ENCODE results near the gene RAMP2.
"Not testable (repeated sequence)": the region's sequence is repeated elsewhere in the genome, so short reads cannot be mapped to it uniquely, and the experiment has no call there.

Gene RAMP2

DNA sequence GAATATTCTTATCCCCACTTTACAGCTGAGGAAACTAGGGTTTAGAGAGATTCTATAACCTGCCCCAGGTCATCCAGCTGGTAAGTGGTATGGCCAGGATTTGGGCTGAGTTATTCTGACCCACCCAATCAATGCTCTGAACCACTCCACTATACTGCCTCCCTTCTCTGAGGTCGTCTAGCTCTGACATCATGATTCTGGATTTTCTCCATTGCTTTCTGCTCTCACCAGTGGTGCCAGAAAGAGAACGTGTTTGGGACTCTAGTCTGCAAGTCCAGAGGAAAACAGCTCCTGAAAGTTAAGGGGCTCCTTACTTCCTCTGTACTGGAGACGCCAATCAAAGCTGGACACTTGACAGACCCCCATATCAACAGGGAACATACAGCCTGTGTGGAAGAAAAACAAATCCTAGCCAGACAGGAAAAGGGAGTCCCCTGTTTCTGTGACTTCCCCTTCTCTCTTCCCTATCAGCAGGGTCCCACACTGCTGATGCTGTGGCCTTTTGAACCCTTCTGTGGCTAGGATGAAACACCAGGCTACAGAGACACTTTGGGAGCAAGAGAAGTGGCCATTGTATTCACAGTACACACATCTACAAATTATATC, 10.2 kb upstream of the RAMP2 start:
- no peaks in the 10 kb centered on the region for H3K36me3 ChIP-seq (ENCODE audit: insufficient read depth, low read length)
- H3K9me3 ChIP-seq (ENCODE audit: low read length): no peaks in the 10 kb centered on the region
- H3K27me3 ChIP-seq (ENCODE audit: insufficient read depth, low read length): no peaks in the 10 kb centered on the region
- peaks cover 6% of the 10 kb centered on the region for H3K4me1 ChIP-seq (ENCODE audit: insufficient read depth, low read length)
- H2AFZ ChIP-seq (ENCODE audit: low read depth, low read length): no peak overlapping the region
- H3K4me3 ChIP-seq (ENCODE audit: low read length): no peak overlapping the region

DNA sequence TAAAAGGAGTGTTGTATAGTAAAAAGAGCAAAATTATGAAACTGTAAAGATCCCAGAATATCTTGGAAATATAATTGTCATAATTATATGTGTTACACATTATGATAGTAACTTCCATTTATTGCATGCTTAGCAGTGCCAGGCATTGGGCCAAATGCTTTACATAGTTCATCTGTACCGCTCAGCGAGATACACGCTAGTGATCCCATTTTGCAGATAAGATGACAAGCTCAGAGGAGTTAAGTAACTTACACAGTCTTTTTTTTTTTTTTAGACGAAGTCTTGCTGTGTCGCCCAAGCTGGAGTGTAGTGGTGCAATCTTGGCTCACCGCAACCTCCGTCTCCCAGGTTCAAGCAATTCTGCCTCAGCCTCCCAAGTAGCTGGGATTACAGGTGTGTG, 9.4 kb upstream of the RAMP2 start:
- Histone ChIP-seq H3K4me1 (ENCODE audit: insufficient read depth, low read length) (peaks cover 6% of the 10 kb centered on the region), H3K4me3 (ENCODE audit: low read length) (no peak overlapping the region), H3K9me3 (ENCODE audit: low read length) (no peaks in the 10 kb centered on the region), H3K36me3 (ENCODE audit: insufficient read depth, low read length) (no peaks in the 10 kb centered on the region), H2AFZ (ENCODE audit: low read depth, low read length) (no peak overlapping the region), H3K27me3 (ENCODE audit: insufficient read depth, low read length) (no peaks in the 10 kb centered on the region)

DNA sequence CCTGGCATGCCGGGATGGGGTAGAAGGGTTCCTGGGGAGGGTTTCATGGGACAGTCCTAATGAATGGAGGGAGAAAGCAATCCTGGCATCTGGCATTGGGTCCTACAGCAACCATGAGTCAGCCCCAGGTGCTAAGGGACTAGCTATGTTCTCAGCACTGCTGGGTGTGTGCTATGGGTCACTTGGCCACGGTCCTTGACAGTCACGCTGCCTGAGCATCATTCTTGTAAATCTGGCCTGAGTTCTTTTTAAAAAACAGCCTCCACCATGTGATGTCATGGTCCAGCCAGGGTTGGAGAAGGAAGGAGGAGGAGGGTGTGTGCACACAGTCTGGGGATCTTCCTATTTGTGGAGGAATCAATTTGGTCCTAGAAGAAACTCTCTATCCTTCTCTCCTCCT, 6.2 kb upstream of the RAMP2 start:
- H2AFZ ChIP-seq (ENCODE audit: low read depth, low read length): no peak overlapping the region
- no peaks in the 10 kb centered on the region for H3K4me1 ChIP-seq (ENCODE audit: insufficient read depth, low read length)
- no peaks in the 10 kb centered on the region for H3K36me3 ChIP-seq (ENCODE audit: insufficient read depth, low read length)

DNA sequence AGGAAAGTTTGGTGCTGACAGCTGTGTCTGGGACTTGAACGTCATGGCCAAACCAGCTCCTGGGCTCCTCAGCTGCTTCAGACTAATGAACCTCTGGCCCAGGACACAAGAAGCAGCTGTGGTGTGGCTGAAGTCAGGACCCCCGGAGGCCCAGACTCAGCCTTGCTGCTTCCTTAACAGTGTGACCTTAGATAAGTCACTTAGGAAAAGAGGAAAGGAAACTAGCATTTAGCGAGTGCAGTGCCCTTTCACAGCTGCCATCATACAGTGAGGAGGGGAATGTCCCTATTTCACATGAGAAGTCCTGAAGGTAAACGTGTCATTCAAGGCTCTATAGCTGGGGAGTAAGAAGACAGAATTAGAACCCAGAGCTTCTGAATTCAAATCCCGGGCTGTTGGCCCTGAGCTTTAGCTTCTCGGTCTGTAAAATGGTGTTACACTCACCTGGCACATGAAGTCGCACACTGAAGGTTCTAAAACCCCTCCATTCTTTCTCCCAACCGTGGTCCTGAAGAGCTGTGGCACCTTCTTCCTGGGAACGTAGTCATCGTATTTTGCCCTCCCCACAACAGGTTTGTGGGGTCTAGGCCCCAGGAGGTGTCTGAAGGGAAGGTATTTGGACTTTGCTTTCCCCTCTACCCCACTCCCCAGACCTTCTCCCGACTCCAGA, 910 bp upstream of the RAMP2 start:
- Histone ChIP-seq H3K27me3 (ENCODE audit: insufficient read depth, low read length) (peaks cover 18% of the 10 kb centered on the region), H3K9me3 (ENCODE audit: low read length) (no peaks in the 10 kb centered on the region), H2AFZ (ENCODE audit: low read depth, low read length) (peak overlapping the region; percentile 75), H3K4me1 (ENCODE audit: insufficient read depth, low read length) (peaks cover 7% of the 10 kb centered on the region), H3K4me3 (ENCODE audit: low read length) (peak overlapping the region; percentile 33), H3K36me3 (ENCODE audit: insufficient read depth, low read length) (no peaks in the 10 kb centered on the region)

More for the DNA sequence above, 6.2 kb upstream of the RAMP2 start:
- Histone ChIP-seq H3K4me3 (ENCODE audit: low read length) (no peak overlapping the region), H3K9me3 (ENCODE audit: low read length) (no peaks in the 10 kb centered on the region), H3K27me3 (ENCODE audit: insufficient read depth, low read length) (peaks cover 5% of the 10 kb centered on the region)

DNA sequence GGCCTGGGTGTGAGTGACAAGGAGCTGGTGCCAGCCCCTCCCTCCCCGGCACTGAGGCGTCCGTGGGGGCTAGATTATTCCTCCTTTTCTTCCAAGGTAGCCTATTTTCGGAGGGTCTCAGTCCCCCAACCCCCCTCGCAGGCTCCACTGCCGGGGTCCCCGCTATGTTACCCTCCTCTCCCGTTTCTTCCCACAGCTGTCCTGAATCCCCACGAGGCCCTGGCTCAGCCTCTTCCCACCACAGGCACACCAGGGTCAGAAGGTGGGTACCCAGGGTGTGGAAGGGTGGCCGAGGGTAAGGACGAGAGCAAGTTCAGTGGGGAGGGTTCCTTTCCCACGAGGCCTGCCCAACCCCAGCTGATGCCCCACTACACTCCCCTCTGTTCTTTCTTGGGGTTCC, 611 bp downstream of the RAMP2 start:
- peaks cover 18% of the 10 kb centered on the region for H3K27me3 ChIP-seq (ENCODE audit: insufficient read depth, low read length)
- H2AFZ ChIP-seq (ENCODE audit: low read depth, low read length): peak overlapping the region; percentile 75
- peak overlapping the region; percentile 33 for H3K4me3 ChIP-seq (ENCODE audit: low read length)
- H3K9me3 ChIP-seq (ENCODE audit: low read length): no peaks in the 10 kb centered on the region
- H3K36me3 ChIP-seq (ENCODE audit: insufficient read depth, low read length): no peaks in the 10 kb centered on the region
- peaks cover 7% of the 10 kb centered on the region for H3K4me1 ChIP-seq (ENCODE audit: insufficient read depth, low read length)

DNA sequence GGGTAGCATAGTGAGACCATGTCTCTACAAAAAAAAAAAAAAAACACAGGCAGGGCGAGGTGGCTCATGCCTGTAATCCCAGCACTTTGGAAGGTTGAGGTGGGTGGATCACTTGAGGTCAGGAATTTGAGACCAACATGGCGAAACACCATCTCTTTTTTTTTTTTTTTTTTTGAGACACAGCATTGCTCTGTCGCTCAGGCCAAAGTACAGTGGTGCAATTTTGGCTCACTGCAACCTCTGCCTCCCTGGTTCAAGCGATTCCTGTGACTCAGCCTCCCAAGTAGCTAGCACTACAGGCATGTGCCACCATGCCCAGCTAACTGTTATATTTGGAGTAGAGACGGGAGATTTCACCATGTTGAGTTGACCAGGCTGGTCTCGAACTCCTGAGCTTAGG, 5.1 kb downstream of the RAMP2 start:
- no peaks in the 10 kb centered on the region for H3K36me3 ChIP-seq (ENCODE audit: insufficient read depth, low read length)
- H2AFZ ChIP-seq (ENCODE audit: low read depth, low read length): no peak overlapping the region
- H3K4me1 ChIP-seq (ENCODE audit: insufficient read depth, low read length): peaks cover 7% of the 10 kb centered on the region
- no peaks in the 10 kb centered on the region for H3K9me3 ChIP-seq (ENCODE audit: low read length)
- H3K27me3 ChIP-seq (ENCODE audit: insufficient read depth, low read length): peaks cover 5% of the 10 kb centered on the region
- no peak overlapping the region for H3K4me3 ChIP-seq (ENCODE audit: low read length)

DNA sequence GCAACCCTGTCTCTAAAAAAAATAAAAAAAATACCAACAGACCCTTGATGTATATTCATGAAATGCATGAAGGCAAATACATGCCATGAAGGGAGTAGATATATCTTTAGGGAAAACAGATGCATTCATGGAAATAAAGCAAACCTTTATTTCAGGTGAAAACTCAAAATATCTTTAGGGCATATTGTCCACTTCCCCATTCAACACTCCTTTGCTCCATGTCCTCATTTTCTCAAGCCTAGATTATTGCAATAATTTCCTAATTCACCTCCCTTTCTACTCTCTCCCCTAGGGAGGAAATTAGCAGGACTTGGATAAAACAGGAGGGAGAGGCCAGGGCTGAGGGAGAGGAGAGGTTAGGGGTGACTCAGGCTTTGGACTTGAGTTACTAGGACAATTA, 6.5 kb downstream of the RAMP2 start:
- H3K4me3 ChIP-seq (ENCODE audit: low read length): no peak overlapping the region
- no peak overlapping the region for H2AFZ ChIP-seq (ENCODE audit: low read depth, low read length)
- no peaks in the 10 kb centered on the region for H3K36me3 ChIP-seq (ENCODE audit: insufficient read depth, low read length)
- H3K27me3 ChIP-seq (ENCODE audit: insufficient read depth, low read length): no peaks in the 10 kb centered on the region
- no peaks in the 10 kb centered on the region for H3K9me3 ChIP-seq (ENCODE audit: low read length)
- peaks cover 9% of the 10 kb centered on the region for H3K4me1 ChIP-seq (ENCODE audit: insufficient read depth, low read length)

DNA sequence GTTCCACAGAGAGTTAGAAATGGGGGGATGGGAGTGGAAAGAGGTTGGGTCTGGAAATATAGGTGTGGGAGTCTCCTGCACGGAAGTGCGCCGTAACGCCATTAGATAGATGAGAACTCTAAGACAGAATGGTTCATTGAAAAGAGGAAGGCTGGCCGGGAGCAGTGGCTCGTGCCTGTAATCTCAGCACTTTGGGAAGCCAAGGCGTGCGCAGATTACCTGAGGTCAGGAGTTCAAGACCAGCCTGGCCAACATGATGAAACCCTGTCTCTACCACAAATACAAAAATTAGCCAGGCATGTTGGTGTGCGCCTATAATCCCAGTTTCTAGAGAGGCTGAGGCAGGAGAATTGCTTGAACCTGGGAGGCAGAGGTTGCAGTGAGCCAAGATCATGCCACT, 7.0 kb downstream of the RAMP2 start:
- not testable (repeated sequence) for H3K36me3 ChIP-seq (ENCODE audit: insufficient read depth, low read length); H3K27me3 ChIP-seq (ENCODE audit: insufficient read depth, low read length); H3K9me3 ChIP-seq (ENCODE audit: low read length); H3K4me1 ChIP-seq (ENCODE audit: insufficient read depth, low read length); H2AFZ ChIP-seq (ENCODE audit: low read depth, low read length); H3K4me3 ChIP-seq (ENCODE audit: low read length)

DNA sequence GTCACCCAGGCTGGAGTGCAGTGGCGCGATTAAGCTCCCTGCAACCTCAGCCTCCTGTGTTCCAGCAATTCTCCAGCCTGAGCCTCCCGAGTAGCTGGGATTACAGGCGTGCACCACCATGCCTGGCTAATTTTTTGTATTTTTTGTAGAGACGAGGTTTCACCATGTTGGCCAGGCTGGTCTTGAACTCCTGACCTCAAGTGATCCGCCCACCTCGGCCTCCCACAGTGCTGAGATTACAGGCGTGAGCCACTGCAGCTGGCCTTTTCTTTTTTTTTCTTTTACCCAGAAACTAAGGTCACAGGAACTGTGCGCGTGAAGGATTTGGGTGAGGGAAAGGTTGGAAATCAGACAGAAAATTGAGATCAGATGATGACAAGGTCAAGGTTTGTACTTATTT, 8.9 kb downstream of the RAMP2 start:
- H3K36me3 ChIP-seq (ENCODE audit: insufficient read depth, low read length); H3K27me3 ChIP-seq (ENCODE audit: insufficient read depth, low read length); H3K9me3 ChIP-seq (ENCODE audit: low read length); H3K4me3 ChIP-seq (ENCODE audit: low read length); H2AFZ ChIP-seq (ENCODE audit: low read depth, low read length): not testable (repeated sequence)
- H3K4me1 ChIP-seq (ENCODE audit: insufficient read depth, low read length): peaks cover 13% of the 10 kb centered on the region

DNA sequence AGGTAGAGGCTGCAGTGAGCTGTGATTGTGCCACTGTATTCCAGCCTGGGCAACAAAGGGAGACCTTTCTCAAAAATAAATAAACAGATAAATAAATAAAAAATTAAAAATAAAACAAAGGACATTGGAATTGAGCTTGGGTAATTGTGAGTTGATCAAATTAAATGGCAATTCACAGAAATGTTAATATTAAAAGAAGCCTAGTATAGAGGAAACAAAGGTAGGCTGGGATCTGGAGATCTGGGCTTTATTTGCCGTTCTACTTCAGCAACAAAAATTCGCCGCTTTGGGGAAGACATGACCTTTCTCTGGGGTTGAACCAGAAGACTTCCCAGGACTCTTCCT, 11.9 kb downstream of the RAMP2 start:
- Histone ChIP-seq H3K4me1 (ENCODE audit: insufficient read depth, low read length) (peaks cover 13% of the 10 kb centered on the region), H2AFZ (ENCODE audit: low read depth, low read length) (peak overlapping the region; percentile 50), H3K4me3 (ENCODE audit: low read length) (peak overlapping the region; percentile 82), H3K27me3 (ENCODE audit: insufficient read depth, low read length) (no peaks in the 10 kb centered on the region), H3K36me3 (ENCODE audit: insufficient read depth, low read length) (peaks cover 18% of the 10 kb centered on the region), H3K9me3 (ENCODE audit: low read length) (no peaks in the 10 kb centered on the region)

DNA sequence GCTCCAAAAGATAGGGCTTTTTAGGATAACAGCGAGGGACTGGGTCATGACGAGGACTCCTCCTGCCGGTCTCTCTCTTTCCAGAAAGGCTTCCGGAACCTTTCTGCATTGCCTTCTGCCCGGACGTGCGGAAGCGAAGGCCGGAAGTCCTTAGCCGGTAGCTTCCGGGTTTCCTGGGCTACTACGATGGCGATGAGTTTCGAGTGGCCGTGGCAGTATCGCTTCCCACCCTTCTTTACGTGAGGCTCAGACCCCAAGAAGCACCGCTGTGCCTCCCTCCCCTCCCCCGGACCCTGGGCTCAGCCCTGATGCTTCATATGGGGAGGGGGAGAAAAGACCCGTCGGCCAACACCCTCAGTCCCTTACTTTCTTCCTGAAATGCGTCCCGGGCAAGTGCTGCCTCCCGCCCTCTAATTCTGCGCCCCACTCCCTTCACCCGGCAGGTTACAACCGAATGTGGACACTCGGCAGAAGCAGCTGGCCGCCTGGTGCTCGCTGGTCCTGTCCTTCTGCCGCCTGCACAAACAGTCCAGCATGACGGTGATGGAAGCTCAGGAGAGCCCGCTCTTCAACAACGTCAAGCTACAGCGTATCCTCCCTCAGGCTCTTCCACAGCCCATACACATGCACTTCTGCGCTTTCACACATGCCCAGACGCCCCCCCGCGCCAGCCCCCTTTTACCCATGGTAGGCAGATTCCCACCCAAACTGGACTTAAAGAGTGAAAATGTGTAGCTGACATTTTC, 12.4 kb downstream of the RAMP2 start, which contains the start of gene VPS25:
Gene VPS25 (plus strand): TSS at position 160 of the 746 bp plus-strand sequence. CDS start 27 bp downstream, at position 187.
- Histone ChIP-seq H2AFZ (ENCODE audit: low read depth, low read length) (peak within 1 kb of the TSS; percentile 50), H3K4me3 (ENCODE audit: low read length) (peak within 1 kb of the TSS; percentile 82), H3K4me1 (ENCODE audit: insufficient read depth, low read length) (peaks cover 13% of the 10 kb centered on the region), H3K36me3 (ENCODE audit: insufficient read depth, low read length) (peaks cover 22% of the 10 kb centered on the region), H3K27me3 (ENCODE audit: insufficient read depth, low read length) (no peaks in the 10 kb centered on the region), H3K9me3 (ENCODE audit: low read length) (no peaks in the 10 kb centered on the region)

DNA sequence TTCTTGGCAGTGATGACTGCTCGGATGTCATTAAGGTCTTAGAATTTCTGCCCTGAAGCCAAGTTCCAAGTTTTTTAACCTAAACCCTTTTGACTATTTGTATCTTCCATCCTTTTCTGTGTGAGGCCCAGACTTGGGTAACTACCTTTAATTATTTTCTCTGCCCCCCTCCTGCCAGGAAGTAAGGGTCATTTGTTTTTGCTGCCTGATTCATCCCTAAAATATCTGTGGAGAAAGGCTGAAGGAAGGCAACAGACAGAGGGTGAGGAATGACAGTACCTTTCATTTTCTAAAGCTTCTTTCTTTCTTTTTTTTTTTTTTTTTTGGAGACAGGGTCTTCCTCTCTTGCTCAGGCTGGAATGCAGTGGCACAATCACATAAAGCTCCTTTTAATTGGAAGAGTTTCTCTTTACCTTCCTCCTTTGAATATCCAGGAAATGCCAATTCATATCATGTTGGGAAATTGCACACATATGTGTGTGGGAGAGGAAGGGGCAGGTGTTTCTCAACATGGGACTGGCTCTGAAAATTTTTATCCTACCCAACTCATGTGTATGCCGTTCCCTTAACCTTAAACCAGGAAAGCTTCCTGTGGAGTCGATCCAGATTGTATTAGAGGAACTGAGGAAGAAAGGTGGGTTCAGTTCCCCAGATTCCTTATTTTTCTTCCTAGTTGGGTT, 13.2 kb downstream of the RAMP2 start:
- H2AFZ ChIP-seq (ENCODE audit: low read depth, low read length): no peak overlapping the region
- peaks cover 29% of the 10 kb centered on the region for H3K36me3 ChIP-seq (ENCODE audit: insufficient read depth, low read length)
- H3K9me3 ChIP-seq (ENCODE audit: low read length): no peaks in the 10 kb centered on the region

DNA sequence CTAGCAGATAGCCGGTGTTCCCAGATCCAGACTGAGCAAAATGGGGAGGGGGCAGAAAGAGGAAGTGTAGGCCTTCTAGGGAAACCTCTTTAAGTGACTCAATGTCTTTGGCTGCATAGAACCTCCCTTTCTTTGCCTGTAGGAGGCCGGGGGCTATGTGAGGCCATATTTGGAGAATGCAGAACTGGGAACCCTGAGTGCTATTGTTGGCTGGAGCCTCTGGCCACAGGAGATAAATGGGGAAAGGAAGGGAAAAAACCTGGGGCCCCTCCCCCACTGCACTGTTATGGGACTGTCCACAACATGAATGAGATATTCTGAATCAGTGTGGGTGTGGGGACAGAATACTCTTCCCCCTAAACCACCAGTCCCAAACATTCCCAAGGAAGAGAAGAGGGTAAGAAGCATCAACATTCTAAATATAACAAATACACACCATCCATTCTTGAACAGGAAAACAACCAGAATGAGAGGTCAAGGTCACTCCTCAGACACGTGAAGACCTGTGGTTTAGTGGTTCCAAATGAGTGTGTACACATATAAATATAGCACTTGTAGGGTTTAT, 14.6 kb downstream of the RAMP2 start:
- Histone ChIP-seq H3K36me3 (ENCODE audit: insufficient read depth, low read length) (peaks cover 33% of the 10 kb centered on the region), H3K9me3 (ENCODE audit: low read length) (no peaks in the 10 kb centered on the region), H3K4me1 (ENCODE audit: insufficient read depth, low read length) (peaks cover 13% of the 10 kb centered on the region), H2AFZ (ENCODE audit: low read depth, low read length) (no peak overlapping the region), H3K27me3 (ENCODE audit: insufficient read depth, low read length) (no peaks in the 10 kb centered on the region), H3K4me3 (ENCODE audit: low read length) (no peak overlapping the region)

More for the DNA sequence above, 13.2 kb downstream of the RAMP2 start:
- H3K4me1 ChIP-seq (ENCODE audit: insufficient read depth, low read length): peaks cover 13% of the 10 kb centered on the region
- H3K27me3 ChIP-seq (ENCODE audit: insufficient read depth, low read length): no peaks in the 10 kb centered on the region
- H3K4me3 ChIP-seq (ENCODE audit: low read length): peak overlapping the region; percentile 82
